GM19025 (cell line): ENCODE results near the gene PTBP3.

Source experiments
- ATAC-seq: cut with Tn5 transposase; IDR thresholded peaks from one replicate; pipeline ENCODE4 v1.9.1; 2021; ENCODE audit warnings: mild to moderate bottlenecking, low read depth, moderate library complexity; ENCODE audit not compliant: unreplicated experiment

PTBP3 gene

DNA sequence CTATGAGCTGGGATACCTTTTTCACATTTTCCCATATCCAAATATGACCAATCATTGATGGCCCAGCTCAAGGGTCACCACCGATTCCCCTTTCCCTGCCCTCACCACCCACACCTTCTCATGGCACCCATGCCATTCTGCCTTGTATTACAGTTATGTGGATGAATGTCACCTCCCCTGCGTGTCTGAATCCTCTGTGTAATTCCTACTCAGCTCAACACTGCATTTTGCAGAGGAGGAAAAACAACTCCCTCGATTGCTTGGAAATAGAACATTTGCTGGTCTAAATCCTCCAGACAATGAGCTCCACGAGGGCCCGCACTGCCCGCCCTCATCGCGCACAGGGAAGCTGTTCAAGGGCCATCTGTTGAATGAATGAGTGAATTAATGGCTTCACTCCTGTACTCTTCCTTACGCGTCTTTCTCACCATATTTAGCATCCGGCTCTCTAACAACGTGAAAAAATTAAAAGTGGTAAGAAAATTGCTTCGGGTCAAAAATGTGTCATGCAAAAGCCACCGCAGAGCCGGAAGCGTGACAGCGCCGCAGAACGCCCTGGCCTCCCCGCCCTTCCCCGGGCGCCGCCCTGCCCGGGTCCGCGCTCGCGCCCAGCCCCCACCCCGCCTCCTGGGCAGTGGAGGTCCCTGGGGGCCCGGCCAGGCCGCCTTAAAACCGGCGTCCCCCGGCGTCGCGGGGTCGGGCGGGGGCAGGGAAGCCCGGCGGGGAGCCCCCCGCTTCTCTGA, 159.0 kb downstream of the PTBP3 start:
- peak; percentile 86 for ATAC-seq

DNA sequence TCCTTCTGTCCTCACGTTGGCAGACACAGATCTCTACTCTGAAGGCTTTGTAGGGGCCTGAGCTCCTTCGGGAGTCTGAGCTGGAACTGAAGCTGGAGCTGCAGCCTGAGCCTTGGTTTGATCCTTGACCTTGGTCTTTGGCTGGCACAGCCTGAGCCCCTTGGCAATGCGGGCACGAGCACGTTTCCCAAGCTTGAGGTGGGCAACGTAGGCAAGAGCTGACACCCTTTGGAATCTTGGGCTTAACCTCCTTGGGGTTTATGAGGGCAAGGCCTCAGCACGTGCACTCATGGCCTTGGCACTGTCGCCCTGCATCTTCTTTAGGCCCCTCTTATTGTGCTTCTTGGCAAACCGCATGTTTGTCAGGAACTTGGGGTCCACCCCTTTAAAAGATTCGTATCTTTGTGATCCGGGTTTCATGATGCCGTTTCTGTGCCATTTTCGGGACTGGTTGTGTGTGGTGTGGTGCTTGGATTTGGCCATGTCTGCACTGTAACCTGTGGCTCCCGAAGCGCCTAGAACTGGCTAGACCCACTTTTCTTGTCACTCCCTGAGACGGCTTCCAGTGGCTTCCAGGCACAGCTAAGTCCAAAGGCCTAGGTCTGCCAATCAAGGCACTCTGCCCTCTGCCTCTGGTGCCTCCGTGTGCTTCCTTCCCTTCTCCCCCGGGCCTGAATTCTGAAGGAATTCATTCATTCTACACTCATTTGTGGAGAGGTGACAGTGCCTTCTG, 159.8 kb downstream of the PTBP3 start:
- no peak for ATAC-seq

DNA sequence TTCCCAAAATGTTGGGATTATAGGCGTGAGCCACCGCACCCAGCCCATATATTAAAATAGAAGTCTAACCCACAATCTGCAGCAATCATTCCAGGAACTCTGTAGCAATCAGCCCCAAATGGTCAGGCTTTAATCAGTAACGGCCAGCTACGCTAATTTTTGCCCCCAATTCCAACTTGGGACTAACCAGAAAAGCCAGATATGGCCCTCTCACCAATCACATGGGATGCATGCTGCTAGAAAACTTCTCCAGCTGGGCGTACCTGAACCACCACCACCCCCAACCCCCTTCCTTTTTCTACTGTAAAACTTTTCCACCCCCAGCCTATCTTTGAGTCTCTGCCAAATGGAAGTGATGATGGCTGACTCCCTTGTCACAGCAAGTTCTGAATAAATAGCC, 162.5 kb downstream of the PTBP3 start:
- ATAC-seq: no peak

DNA sequence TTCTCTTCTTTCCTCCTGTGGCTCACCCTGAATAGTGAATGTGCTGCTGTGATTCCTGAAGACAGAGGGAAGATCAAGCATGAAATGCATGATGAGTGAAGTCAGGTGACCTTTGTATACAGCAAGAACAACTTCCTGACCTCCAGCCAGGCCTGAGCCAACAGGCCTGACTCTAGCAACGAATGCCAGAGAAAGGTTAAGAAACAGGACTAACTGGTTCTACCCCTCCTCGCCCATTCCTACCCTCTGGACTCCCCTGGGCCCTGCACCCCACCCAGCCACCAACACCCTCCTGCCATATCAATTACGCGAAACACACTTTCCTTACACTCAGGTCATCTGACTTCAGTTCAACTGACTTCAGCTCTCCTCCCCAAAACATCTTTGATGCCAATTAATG, 163.2 kb downstream of the PTBP3 start:
- no peak for ATAC-seq

DNA sequence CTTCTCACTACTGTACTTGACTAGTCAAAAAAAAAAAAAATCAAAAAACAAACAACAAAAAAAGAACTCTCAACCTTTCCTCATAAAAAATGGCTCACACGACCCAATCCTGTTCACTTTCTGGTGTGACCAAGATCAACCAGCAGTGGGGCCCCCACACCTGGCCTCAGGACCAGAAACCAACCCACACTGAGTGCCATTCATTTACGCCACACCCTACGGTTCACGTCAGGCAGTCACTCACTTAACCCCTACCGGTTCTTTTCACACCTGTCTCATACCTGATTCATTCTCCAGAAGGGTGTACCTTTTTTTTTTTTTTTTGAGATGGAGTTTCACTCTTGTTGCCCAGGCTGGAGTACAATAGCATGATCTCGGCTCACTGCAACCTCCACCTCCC, 164.1 kb downstream of the PTBP3 start:
- no peak for ATAC-seq

DNA sequence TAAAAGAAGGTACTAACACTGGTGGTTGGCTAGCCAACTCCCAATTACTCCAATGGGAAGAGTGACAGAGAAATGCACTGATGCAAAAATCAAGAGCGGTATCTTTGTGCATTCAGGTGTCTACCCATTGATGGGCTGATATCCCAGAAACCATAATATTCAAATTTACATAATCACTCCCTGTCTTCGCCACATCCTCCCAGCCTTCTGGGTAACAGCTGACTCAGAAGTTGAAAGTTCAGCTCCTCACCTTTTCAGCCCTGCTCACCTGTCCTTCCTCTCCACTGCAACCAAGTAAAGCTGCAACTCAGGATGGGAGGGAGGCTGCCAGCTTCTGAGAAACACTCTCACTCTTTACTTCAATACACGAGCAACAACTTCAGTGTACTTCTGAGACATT, 165.2 kb downstream of the PTBP3 start:
- ATAC-seq: no peak
